B cell (primary cell): Measurements from ENCODE around the gene TEDC2. TPM values are rescaled to one million over a fixed set of nuclear protein-coding genes. Genes with fewer than 3 reads are reported as not detected.

Experiments used
- ATAC-seq: fragments of 200-7000 bp; cut with Tn5 transposase; one replicate; pipeline ENCODE4 v1.10.0; 2021; ENCODE audit warnings: low read depth, mild to moderate bottlenecking, moderate number of reproducible peaks, moderate library complexity
- CTCF ChIA-PET: fragments of 350-600 bp; sonication (Branson Sonifier 250); formaldehyde crosslinking; loops from one replicate; lab custom pipeline; 2021; ENCODE audit warnings: antibody characterized with exemption, inconsistent platforms; lab: Charles Lee
- POLR2A ChIA-PET: fragments of 350-600 bp; sonication (Branson Sonifier 250); formaldehyde crosslinking; loops from one replicate; lab custom pipeline; 2021; ENCODE audit warnings: antibody characterized with exemption; lab: Charles Lee
- DNase-seq: peaks from one replicate; pipeline ENCODE4 v3.0.0; 2013
- H2AFZ ChIP-seq: 2 replicates; pipeline ENCODE4 v1.6.1; 2012; ENCODE audit warnings: mild to moderate bottlenecking, low read depth, low read length; ENCODE audit not compliant: insufficient read depth, poor library complexity, severe bottlenecking
- H3K27ac ChIP-seq, 2 donors: 1 replicate in 1 of 2; 2 replicates in 1 of 2; pipeline ENCODE4 v1.5.1; 2012 to 2013; ENCODE audit warnings: low read length in 2 of 2, mild to moderate bottlenecking in 2 of 2, moderate library complexity in 1 of 2
- H3K27me3 ChIP-seq, 4 experiments: fragments of 200-600 bp in 1 of 4; sonication (generic) in 1 of 4; replicated peaks in 1 of 4; 1 replicate in 2 of 4; 2 replicates in 2 of 4; pipeline versions ENCODE4 v1.6.1 to v1.7.0; 2013 to 2016; ENCODE audit warnings: low read length in 3 of 4, mild to moderate bottlenecking in 2 of 4, mixed read lengths in 1 of 4, moderate library complexity in 1 of 4; ENCODE audit not compliant: insufficient read depth in 4 of 4, control insufficient read depth in 3 of 4; ENCODE audit errors: control extremely low read depth in 1 of 4
- H3K36me3 ChIP-seq, 2 experiments: replicated peaks in 1 of 2; 1 replicate in 1 of 2; 2 replicates in 1 of 2; pipeline versions ENCODE4 v1.6.1 to v1.7.1; 2013; ENCODE audit warnings: low read length in 1 of 2; ENCODE audit not compliant: insufficient read depth in 2 of 2, control insufficient read depth in 1 of 2; ENCODE audit errors: control extremely low read depth in 1 of 2, extremely low read depth in 1 of 2
- H3K4me1 ChIP-seq, 2 donors: fragments of 200-600 bp in 1 of 2; sonication (generic) in 1 of 2; 1 replicate in 1 of 2; 2 replicates in 1 of 2; pipeline versions ENCODE4 v1.5.1 to v1.6.1; 2013 to 2017; ENCODE audit warnings: low read length in 2 of 2; ENCODE audit not compliant: control insufficient read depth in 2 of 2, insufficient read depth in 2 of 2
- H3K4me2 ChIP-seq: replicated peaks from 2 replicates; pipeline ENCODE3; 2012; ENCODE audit warnings: mild to moderate bottlenecking, low read depth, low read length; ENCODE audit not compliant: poor library complexity, severe bottlenecking
- H3K4me3 ChIP-seq, 5 experiments: fragments of 200-600 bp in 1 of 5; sonication (generic) in 1 of 5; 1 replicate in 3 of 5; 2 replicates in 2 of 5; pipeline versions ENCODE4 v1.5.1 to v1.7.0; 2011 to 2016; ENCODE audit warnings: low read length in 4 of 5, mild to moderate bottlenecking in 4 of 5, low read depth in 2 of 5, control low read depth in 1 of 5, moderate library complexity in 1 of 5; ENCODE audit not compliant: insufficient read depth in 1 of 5; ENCODE audit errors: control extremely low read depth in 1 of 5, extremely low read depth in 1 of 5
- H3K79me2 ChIP-seq: fragments of 200-600 bp; sonication (generic); one replicate; pipeline ENCODE4 v1.6.0; 2016; ENCODE audit warnings: low read length; ENCODE audit not compliant: control insufficient read depth, insufficient read depth
- H3K9ac ChIP-seq: fragments of 200-600 bp; sonication (generic); 2 replicates; pipeline ENCODE4 v1.6.1; 2017; ENCODE audit warnings: mild to moderate bottlenecking, low read length, moderate library complexity
- H3K9me3 ChIP-seq, 3 donors: one replicate each; pipeline versions ENCODE4 v1.6.1 to v1.7.1; 2013; ENCODE audit warnings: low read length in 2 of 3; ENCODE audit not compliant: control insufficient read depth in 2 of 3, insufficient read depth in 1 of 3; ENCODE audit errors: control extremely low read depth in 1 of 3
- H4K20me1 ChIP-seq: 2 replicates; pipeline ENCODE4 v1.6.0; 2012; ENCODE audit warnings: mild to moderate bottlenecking, low read length; ENCODE audit not compliant: insufficient read depth, control insufficient read depth, poor library complexity, severe bottlenecking
- H3K27ac Mint-ChIP-seq: one replicate; pipeline ENCODE4 v1.8.0; 2021; ENCODE audit warnings: mixed read lengths
- H3K27me3 Mint-ChIP-seq: one replicate; pipeline ENCODE4 v1.8.0; 2021; ENCODE audit warnings: mixed read lengths
- H3K4me1 Mint-ChIP-seq: one replicate; pipeline ENCODE4 v1.8.0; 2021; ENCODE audit warnings: mixed read lengths
- H3K4me3 Mint-ChIP-seq: one replicate; pipeline ENCODE4 v1.8.0; 2021; ENCODE audit warnings: mixed read lengths
- H3K9me3 Mint-ChIP-seq: one replicate; pipeline ENCODE4 v1.8.0; 2022; ENCODE audit warnings: mixed read lengths; ENCODE audit not compliant: insufficient read depth
- EZH2 ChIP-seq: IDR thresholded peaks from 2 replicates; pipeline ENCODE4 v1.6.1; 2012; ENCODE audit warnings: borderline replicate concordance, low read depth, mild to moderate bottlenecking, moderate library complexity, low read length; ENCODE audit not compliant: insufficient read depth, poor library complexity, severe bottlenecking
- WGBS: methylation state at CpG from one replicate; pipeline ENCODE4 v1.1.5; 2013; ENCODE audit warnings: missing lambda C conversion rate; ENCODE audit not compliant: insufficient coverage; 5-methylcytosine and 5-hydroxymethylcytosine counted together
- intact Hi-C: fragments of 100-400 bp; cut with micrococcal nuclease; formaldehyde crosslinking; loops from one replicate; pipeline ENCODE4 v1.10.0; 2022
- polyA plus RNA-seq: library from polyadenylated mRNA; depleted of rRNA; stranded (reverse); fragments of >200 nt; gene quantifications from 2 replicates; pipeline ENCODE4 v1.2.3, GENCODE V29; 2012
- small RNA-seq: library from RNA; depleted of rRNA; stranded (forward); fragments of <200 nt; gene quantifications from one replicate; pipeline ENCODE3, GENCODE V24; 2012; ENCODE audit warnings: low replicate concordance, low read depth; ENCODE audit not compliant: insufficient read length
- total RNA-seq, 2 donors: library from RNA; stranded (reverse); fragments of 120-200 nt in 1 of 2; gene quantifications; 1 replicate in 1 of 2; 2 replicates in 1 of 2; pipeline versions ENCODE4 v1.2.3 to v1.2.4, GENCODE V29; 2013 to 2022
- TF ChIP-seq, protein P1 (sequence below): fragments of 200-600 bp; IDR thresholded peaks from one replicate; pipeline ENCODE4 v1.8.0; 2022; ENCODE audit warnings: antibody characterized with exemption, mild to moderate bottlenecking

The TEDC2 gene
- total and polyA plus RNA-seq, 2 donors (not counting 1 experiment from before 2014, with no cell fraction given) = 1.1 to 2.9 TPM

- peaks cover 79 to 88% of the 10 kb centered on the region in 2 donors for H3K4me1 ChIP-seq
- TF ChIP-seq EZH2 = no peak
- TF ChIP-seq, protein P1, sequence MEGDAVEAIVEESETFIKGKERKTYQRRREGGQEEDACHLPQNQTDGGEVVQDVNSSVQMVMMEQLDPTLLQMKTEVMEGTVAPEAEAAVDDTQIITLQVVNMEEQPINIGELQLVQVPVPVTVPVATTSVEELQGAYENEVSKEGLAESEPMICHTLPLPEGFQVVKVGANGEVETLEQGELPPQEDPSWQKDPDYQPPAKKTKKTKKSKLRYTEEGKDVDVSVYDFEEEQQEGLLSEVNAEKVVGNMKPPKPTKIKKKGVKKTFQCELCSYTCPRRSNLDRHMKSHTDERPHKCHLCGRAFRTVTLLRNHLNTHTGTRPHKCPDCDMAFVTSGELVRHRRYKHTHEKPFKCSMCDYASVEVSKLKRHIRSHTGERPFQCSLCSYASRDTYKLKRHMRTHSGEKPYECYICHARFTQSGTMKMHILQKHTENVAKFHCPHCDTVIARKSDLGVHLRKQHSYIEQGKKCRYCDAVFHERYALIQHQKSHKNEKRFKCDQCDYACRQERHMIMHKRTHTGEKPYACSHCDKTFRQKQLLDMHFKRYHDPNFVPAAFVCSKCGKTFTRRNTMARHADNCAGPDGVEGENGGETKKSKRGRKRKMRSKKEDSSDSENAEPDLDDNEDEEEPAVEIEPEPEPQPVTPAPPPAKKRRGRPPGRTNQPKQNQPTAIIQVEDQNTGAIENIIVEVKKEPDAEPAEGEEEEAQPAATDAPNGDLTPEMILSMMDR = no peak
- under 1% methylated on average over 122 of the region's 122 CpGs for WGBS
- peak within 1 kb of the TSS; percentile 98 for H3K9ac ChIP-seq
- H3K4me3 Mint-ChIP-seq = peak within 1 kb of the TSS; percentile 96
- H3K36me3 ChIP-seq = peaks cover 0 to 12% of the 10 kb centered on the region in 2 experiments
- peaks cover 75% of the 10 kb centered on the region for H3K79me2 ChIP-seq
- peak within 1 kb of the TSS; percentile 94 to 99 for H3K27ac ChIP-seq
- peak; percentile 80 for ATAC-seq
- no peaks in the 10 kb centered on the region for H3K9me3 ChIP-seq
- ChIA-PET POLR2A (interaction anchor here (0.6 to 3.7 kb wide), 4 partner anchors 18 to 358 kb away, joined by 3 to 25 read pairs (median 3); partner anchors contain the start of genes CEMP1, ECI1, PDPK1 and TRAF7), CTCF (interaction anchor here (1.0 to 2.0 kb wide), 3 partner anchors 12 to 319 kb away, joined by 4 to 8 read pairs (median 5); no protein-coding TSS in a partner anchor)
- peak within 1 kb of the TSS; percentile 63 for H2AFZ ChIP-seq
- intact Hi-C loops = loop anchor here (1.0 kb wide), 5 partner anchors 19 to 358 kb away; partner anchors contain the start of genes MLST8 and TRAF7
- peaks cover 80% of the 10 kb centered on the region for H3K4me1 Mint-ChIP-seq
- no peaks in the 10 kb centered on the region for H3K27me3 ChIP-seq
- peak within 1 kb of the TSS; percentile 99 for H3K27ac Mint-ChIP-seq
- no peaks in the 10 kb centered on the region for H3K9me3 Mint-ChIP-seq
- no peaks in the 10 kb centered on the region for H3K27me3 Mint-ChIP-seq
- H3K4me2 ChIP-seq = peak within 1 kb of the TSS; percentile 91
- H3K4me3 ChIP-seq = peak within 1 kb of the TSS; percentile 75 to 96 (median 82)
- peak; percentile 98 for DNase-seq
- H4K20me1 ChIP-seq = peaks cover 42% of the 10 kb centered on the region
Measured at GRCh38 chr16:2513405-2514332, 53.8 kb downstream of the TEDC2 start, which contains the start of gene ATP6V0C. ATP6V0C (plus strand) TSS chr16:2513952; CDS start chr16:2514104, 152 bp downstream.

Small RNAs within 50 kb of the gene (small RNA-seq; reads per million reads assigned to genes)
- gene MIR6768 = not detected

Other genes with a start within 250 kb of the TEDC2 start
- gene BRICD5, start 249.2 kb upstream of the TEDC2 start, total RNA-seq = 13.1 and 18.3 TPM in 2 replicates
- gene BRICD5, start 249.2 kb upstream of the TEDC2 start, polyA plus RNA-seq = 11.9 and 16.8 TPM in 2 replicates
- gene PGP, start 245.3 kb upstream of the TEDC2 start, total RNA-seq = 15.1 and 16.5 TPM in 2 replicates
- 13.4 and 15.4 TPM in 2 replicates for gene PGP, start 245.3 kb upstream of the TEDC2 start, polyA plus RNA-seq
- gene E4F1, start 236.5 kb upstream of the TEDC2 start, total RNA-seq = 41.8 and 43.0 TPM in 2 replicates
- 70.9 and 76.2 TPM in 2 replicates for gene E4F1, start 236.5 kb upstream of the TEDC2 start, polyA plus RNA-seq
- gene DNASE1L2, start 223.7 kb upstream of the TEDC2 start, total RNA-seq = 1.1 and 1.6 TPM in 2 replicates
- 1.6 TPM in 2 replicates for gene DNASE1L2, start 223.7 kb upstream of the TEDC2 start, polyA plus RNA-seq
- 38.4 and 46.4 TPM in 2 replicates for gene ECI1, start 208.5 kb upstream of the TEDC2 start, total RNA-seq
- 26.2 and 34.3 TPM in 2 replicates for gene ECI1, start 208.5 kb upstream of the TEDC2 start, polyA plus RNA-seq
- gene RNPS1, start 192.0 kb upstream of the TEDC2 start, total RNA-seq = 209 and 210 TPM in 2 replicates
- 230 and 265 TPM in 2 replicates for gene RNPS1, start 192.0 kb upstream of the TEDC2 start, polyA plus RNA-seq
- gene ABCA3, start 119.4 kb upstream of the TEDC2 start, total RNA-seq = 5.1 and 5.4 TPM in 2 replicates
- gene ABCA3, start 119.4 kb upstream of the TEDC2 start, polyA plus RNA-seq = 2.4 and 3.1 TPM in 2 replicates
- 4.1 and 5.3 TPM in 2 replicates for gene CCNF, start 30.7 kb upstream of the TEDC2 start, total RNA-seq
- 3.2 and 4.7 TPM in 2 replicates for gene CCNF, start 30.7 kb upstream of the TEDC2 start, polyA plus RNA-seq
- gene NTN3, start 11.2 kb downstream of the TEDC2 start, total RNA-seq = not detected in 2 replicates
- not detected in 2 replicates for gene NTN3, start 11.2 kb downstream of the TEDC2 start, polyA plus RNA-seq
- 8.7 and 9.4 TPM in 2 replicates for gene TBC1D24, start 15.0 kb downstream of the TEDC2 start, total RNA-seq
- 6.9 and 7.1 TPM in 2 replicates for gene TBC1D24, start 15.0 kb downstream of the TEDC2 start, polyA plus RNA-seq
- 106 and 118 TPM in 2 replicates for gene ATP6V0C, start 53.8 kb downstream of the TEDC2 start, total RNA-seq
- 176 and 395 TPM in 2 replicates for gene ATP6V0C, start 53.8 kb downstream of the TEDC2 start, polyA plus RNA-seq
- 209 and 226 TPM in 2 replicates for gene AMDHD2, start 60.3 kb downstream of the TEDC2 start, total RNA-seq
- gene AMDHD2, start 60.3 kb downstream of the TEDC2 start, polyA plus RNA-seq = 133 and 140 TPM in 2 replicates
- 1.2 and 2.3 TPM in 2 replicates for gene CEMP1, start 71.3 kb downstream of the TEDC2 start, total RNA-seq
- gene CEMP1, start 71.3 kb downstream of the TEDC2 start, polyA plus RNA-seq = 0.66 and 0.91 TPM in 2 replicates
- gene PDPK1, start 77.9 kb downstream of the TEDC2 start, total RNA-seq = 84.1 and 86.0 TPM in 2 replicates
- 32.5 and 33.3 TPM in 2 replicates for gene PDPK1, start 77.9 kb downstream of the TEDC2 start, polyA plus RNA-seq
- 35.1 and 37.3 TPM in 2 replicates for gene KCTD5, start 222.4 kb downstream of the TEDC2 start, total RNA-seq
- gene KCTD5, start 222.4 kb downstream of the TEDC2 start, polyA plus RNA-seq = 15.2 and 17.2 TPM in 2 replicates